Neural cell (in vitro differentiated cells): ENCODE data around the gene TBX18. TPM values are rescaled to one million over a fixed set of nuclear protein-coding genes. Genes with fewer than 3 reads are reported as not detected.
A peak's percentile ranks its signal among the peaks of the same experiment; 100 is the strongest.

Experiments
- H2AFZ ChIP-seq: fragments of 200-600, 300-800 bp; sonication (generic), shearing (Covaris generic); 2 replicates; pipeline ENCODE4 v1.6.0; 2014; ENCODE audit warnings: low read depth, mild to moderate bottlenecking, antibody characterized with exemption, low read length, moderate library complexity
- H3F3A ChIP-seq: fragments of 200-600 bp; shearing (Covaris generic); 2 replicates; pipeline ENCODE4 v1.6.1; 2016; ENCODE audit warnings: mild to moderate bottlenecking, moderate library complexity, mixed read lengths, antibody characterized with exemption, low read length; ENCODE audit not compliant: insufficient read depth, poor library complexity, severe bottlenecking
- H3K27ac ChIP-seq: fragments of 200-600, 300-800 bp; sonication (generic), shearing (Covaris generic); 2 replicates; pipeline ENCODE4 v1.5.1; 2014; ENCODE audit warnings: mild to moderate bottlenecking, low read length, moderate library complexity
- H3K27me3 ChIP-seq: fragments of 300-800, 200-600 bp; sonication (generic), shearing (Covaris generic); 2 replicates; pipeline ENCODE4 v1.6.0; 2014; ENCODE audit warnings: mild to moderate bottlenecking, low read depth, low read length, moderate library complexity; ENCODE audit not compliant: insufficient read depth
- H3K36me3 ChIP-seq: fragments of 300-800, 200-600 bp; sonication (generic), shearing (Covaris generic); 2 replicates; pipeline ENCODE4 v1.5.1; 2014; ENCODE audit warnings: mild to moderate bottlenecking, antibody characterized with exemption, low read length, moderate library complexity; ENCODE audit not compliant: insufficient read depth
- H3K4me2 ChIP-seq: fragments of 300-800, 200-600 bp; sonication (generic), shearing (Covaris generic); 2 replicates; pipeline ENCODE4 v1.6.0; 2014; ENCODE audit warnings: mild to moderate bottlenecking, low read length
- H3K4me3 ChIP-seq: fragments of 300-800, 200-600 bp; sonication (generic), shearing (Covaris generic); 2 replicates; pipeline ENCODE4 v1.5.1; 2014; ENCODE audit warnings: mild to moderate bottlenecking, low read length, moderate library complexity
- H3K79me2 ChIP-seq: fragments of 200-600 bp; shearing (Covaris generic); replicated peaks from 2 replicates; pipeline ENCODE4 v1.6.0; 2014; ENCODE audit warnings: mild to moderate bottlenecking, low read length, moderate library complexity; ENCODE audit not compliant: insufficient read depth
- H3K9ac ChIP-seq: fragments of 300-800, 200-600 bp; sonication (generic), shearing (Covaris generic); 2 replicates; pipeline ENCODE4 v1.6.1; 2016; ENCODE audit warnings: mild to moderate bottlenecking, low read length, mixed read lengths
- H3K9me2 ChIP-seq: fragments of 200-600 bp; shearing (Covaris generic); 2 replicates; pipeline ENCODE4 v1.6.1; 2016; ENCODE audit warnings: mild to moderate bottlenecking, low read length, mixed read lengths; ENCODE audit not compliant: insufficient read depth
- H3K9me3 ChIP-seq: fragments of 200-600, 300-800 bp; sonication (generic), shearing (Covaris generic); 2 replicates; pipeline ENCODE4 v1.6.1; 2016; ENCODE audit warnings: mild to moderate bottlenecking, mixed run types, low read length, moderate library complexity, mixed read lengths
- H4K20me1 ChIP-seq: fragments of 200-600 bp; shearing (Covaris generic); 2 replicates; pipeline ENCODE4 v1.6.1; 2016; ENCODE audit warnings: mild to moderate bottlenecking, mixed run types; ENCODE audit not compliant: insufficient read depth
- EP300 ChIP-seq: fragments of 450-650 bp; conservative IDR thresholded peaks from 2 replicates; pipeline ENCODE4 v1.6.1; 2014; ENCODE audit warnings: antibody characterized with exemption, mild to moderate bottlenecking, moderate library complexity; ENCODE audit not compliant: poor library complexity, severe bottlenecking
- EZH2 ChIP-seq: fragments of 200-600, 300-800 bp; shearing (Covaris generic), sonication (generic); IDR thresholded peaks from 2 replicates; pipeline ENCODE4 v1.6.1; 2014; ENCODE audit warnings: antibody characterized with exemption, low read length, borderline replicate concordance, mild to moderate bottlenecking; ENCODE audit not compliant: insufficient read depth, poor library complexity, severe bottlenecking
- MXI1 ChIP-seq: fragments of 450-650 bp; conservative IDR thresholded peaks from 2 replicates; pipeline ENCODE4 v1.6.1; 2014; ENCODE audit warnings: antibody characterized with exemption, mild to moderate bottlenecking; ENCODE audit not compliant: poor library complexity, severe bottlenecking
- POLR2AphosphoS5 ChIP-seq: IDR thresholded peaks from 2 replicates; pipeline ENCODE4 v1.6.1; 2012
- RAD21 ChIP-seq: fragments of 450-650 bp; conservative IDR thresholded peaks from 2 replicates; pipeline ENCODE4 v1.6.1; 2014; ENCODE audit warnings: antibody characterized with exemption, mild to moderate bottlenecking, moderate library complexity
- SMC3 ChIP-seq: fragments of 450-650 bp; conservative IDR thresholded peaks from 2 replicates; pipeline ENCODE4 v1.6.1; 2014; ENCODE audit warnings: antibody characterized with exemption, mild to moderate bottlenecking, moderate library complexity; ENCODE audit not compliant: poor library complexity
- TAF1 ChIP-seq: IDR thresholded peaks from 2 replicates; pipeline ENCODE4 v1.6.1; 2012; ENCODE audit warnings: low read depth
- polyA plus RNA-seq: library from polyadenylated mRNA; depleted of rRNA; stranded (reverse); fragments of >200 nt; gene quantifications from 2 replicates; pipeline ENCODE4 v1.2.3, GENCODE V29; 2014
- TF ChIP-seq, protein P1 (sequence below): fragments of 450-650 bp; IDR thresholded peaks from 2 replicates; pipeline ENCODE4 v1.5.1; 2014; ENCODE audit warnings: antibody characterized with exemption, mild to moderate bottlenecking, moderate library complexity; ENCODE audit not compliant: poor library complexity, severe bottlenecking
- TF ChIP-seq, protein P2 (sequence below): IDR thresholded peaks from 2 replicates; pipeline ENCODE4 v1.6.1; 2012; ENCODE audit warnings: borderline replicate concordance

Gene TBX18
- polyA plus RNA-seq, 1 donor from 2014 or later = not detected

DNA sequence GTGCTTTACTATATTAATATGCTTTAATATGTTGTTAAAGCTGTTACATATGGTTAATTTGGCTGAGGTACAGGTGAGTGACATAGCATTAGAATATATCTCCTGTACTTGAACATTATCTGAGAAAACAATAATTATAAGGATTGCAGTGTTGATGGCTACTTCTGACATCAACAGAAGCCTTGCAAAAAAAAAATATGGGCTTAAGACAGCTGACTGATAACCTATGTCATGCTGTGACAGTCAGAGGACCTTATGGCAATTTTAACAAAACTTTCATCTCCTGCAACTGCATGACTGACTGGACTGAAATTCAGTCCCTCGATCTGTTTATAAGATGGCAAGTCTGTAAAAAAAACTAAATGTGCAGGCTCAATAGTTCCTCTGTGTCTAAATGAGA, 27.5 kb upstream of the TBX18 start:
- H3K27ac ChIP-seq = no peak overlapping the region
- H3F3A ChIP-seq = no peaks in the 10 kb centered on the region
- H3K36me3 ChIP-seq = no peaks in the 10 kb centered on the region
- no peaks in the 10 kb centered on the region for H3K9me3 ChIP-seq
- no peak for TF ChIP-seq TAF1
- TF ChIP-seq SMC3 = no peak
- no peak for TF ChIP-seq EZH2
- TF ChIP-seq, protein P1, sequence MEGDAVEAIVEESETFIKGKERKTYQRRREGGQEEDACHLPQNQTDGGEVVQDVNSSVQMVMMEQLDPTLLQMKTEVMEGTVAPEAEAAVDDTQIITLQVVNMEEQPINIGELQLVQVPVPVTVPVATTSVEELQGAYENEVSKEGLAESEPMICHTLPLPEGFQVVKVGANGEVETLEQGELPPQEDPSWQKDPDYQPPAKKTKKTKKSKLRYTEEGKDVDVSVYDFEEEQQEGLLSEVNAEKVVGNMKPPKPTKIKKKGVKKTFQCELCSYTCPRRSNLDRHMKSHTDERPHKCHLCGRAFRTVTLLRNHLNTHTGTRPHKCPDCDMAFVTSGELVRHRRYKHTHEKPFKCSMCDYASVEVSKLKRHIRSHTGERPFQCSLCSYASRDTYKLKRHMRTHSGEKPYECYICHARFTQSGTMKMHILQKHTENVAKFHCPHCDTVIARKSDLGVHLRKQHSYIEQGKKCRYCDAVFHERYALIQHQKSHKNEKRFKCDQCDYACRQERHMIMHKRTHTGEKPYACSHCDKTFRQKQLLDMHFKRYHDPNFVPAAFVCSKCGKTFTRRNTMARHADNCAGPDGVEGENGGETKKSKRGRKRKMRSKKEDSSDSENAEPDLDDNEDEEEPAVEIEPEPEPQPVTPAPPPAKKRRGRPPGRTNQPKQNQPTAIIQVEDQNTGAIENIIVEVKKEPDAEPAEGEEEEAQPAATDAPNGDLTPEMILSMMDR = no peak
- TF ChIP-seq, protein P2, sequence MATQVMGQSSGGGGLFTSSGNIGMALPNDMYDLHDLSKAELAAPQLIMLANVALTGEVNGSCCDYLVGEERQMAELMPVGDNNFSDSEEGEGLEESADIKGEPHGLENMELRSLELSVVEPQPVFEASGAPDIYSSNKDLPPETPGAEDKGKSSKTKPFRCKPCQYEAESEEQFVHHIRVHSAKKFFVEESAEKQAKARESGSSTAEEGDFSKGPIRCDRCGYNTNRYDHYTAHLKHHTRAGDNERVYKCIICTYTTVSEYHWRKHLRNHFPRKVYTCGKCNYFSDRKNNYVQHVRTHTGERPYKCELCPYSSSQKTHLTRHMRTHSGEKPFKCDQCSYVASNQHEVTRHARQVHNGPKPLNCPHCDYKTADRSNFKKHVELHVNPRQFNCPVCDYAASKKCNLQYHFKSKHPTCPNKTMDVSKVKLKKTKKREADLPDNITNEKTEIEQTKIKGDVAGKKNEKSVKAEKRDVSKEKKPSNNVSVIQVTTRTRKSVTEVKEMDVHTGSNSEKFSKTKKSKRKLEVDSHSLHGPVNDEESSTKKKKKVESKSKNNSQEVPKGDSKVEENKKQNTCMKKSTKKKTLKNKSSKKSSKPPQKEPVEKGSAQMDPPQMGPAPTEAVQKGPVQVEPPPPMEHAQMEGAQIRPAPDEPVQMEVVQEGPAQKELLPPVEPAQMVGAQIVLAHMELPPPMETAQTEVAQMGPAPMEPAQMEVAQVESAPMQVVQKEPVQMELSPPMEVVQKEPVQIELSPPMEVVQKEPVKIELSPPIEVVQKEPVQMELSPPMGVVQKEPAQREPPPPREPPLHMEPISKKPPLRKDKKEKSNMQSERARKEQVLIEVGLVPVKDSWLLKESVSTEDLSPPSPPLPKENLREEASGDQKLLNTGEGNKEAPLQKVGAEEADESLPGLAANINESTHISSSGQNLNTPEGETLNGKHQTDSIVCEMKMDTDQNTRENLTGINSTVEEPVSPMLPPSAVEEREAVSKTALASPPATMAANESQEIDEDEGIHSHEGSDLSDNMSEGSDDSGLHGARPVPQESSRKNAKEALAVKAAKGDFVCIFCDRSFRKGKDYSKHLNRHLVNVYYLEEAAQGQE = no peak
- no peak for TF ChIP-seq RAD21
- no peak for TF ChIP-seq MXI1
- no peak for TF ChIP-seq EP300
- no peak for TF ChIP-seq POLR2AphosphoS5
- no peak overlapping the region for H3K4me2 ChIP-seq
- no peaks in the 10 kb centered on the region for H3K9me2 ChIP-seq
- H3K9ac ChIP-seq = no peak overlapping the region
- H3K27me3 ChIP-seq = no peaks in the 10 kb centered on the region
- no peak overlapping the region for H3K4me3 ChIP-seq
- no peaks in the 10 kb centered on the region for H4K20me1 ChIP-seq
- H3K79me2 ChIP-seq = no peaks in the 10 kb centered on the region
- no peak overlapping the region for H2AFZ ChIP-seq

DNA sequence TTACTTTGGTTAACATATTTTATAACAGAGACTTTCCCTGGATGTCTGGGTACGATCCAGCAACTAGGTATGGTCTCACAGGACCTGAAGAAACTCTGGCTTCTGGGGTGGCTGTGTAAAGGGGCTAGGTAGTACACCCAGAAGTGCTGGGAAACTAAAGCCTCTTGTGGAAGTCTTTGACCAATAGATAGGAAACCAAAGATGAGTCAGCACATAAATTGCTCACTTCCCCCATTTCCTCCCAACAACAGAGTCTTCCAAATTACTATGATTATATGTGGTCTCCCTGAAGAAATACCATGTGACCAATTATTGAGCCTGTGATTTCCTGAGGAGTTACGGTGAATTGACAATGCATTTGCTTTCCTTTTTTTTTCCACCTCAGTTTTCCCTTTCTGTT, 26.8 kb upstream of the TBX18 start:
- no peaks in the 10 kb centered on the region for H3K79me2 ChIP-seq
- TF ChIP-seq TAF1 = no peak
- TF ChIP-seq POLR2AphosphoS5 = peak; percentile 68
- no peak overlapping the region for H3K9ac ChIP-seq
- H3K36me3 ChIP-seq = no peaks in the 10 kb centered on the region
- H3K4me3 ChIP-seq = no peak overlapping the region
- H3K27ac ChIP-seq = no peak overlapping the region
- no peaks in the 10 kb centered on the region for H4K20me1 ChIP-seq
- no peaks in the 10 kb centered on the region for H3K27me3 ChIP-seq
- no peaks in the 10 kb centered on the region for H3K9me2 ChIP-seq
- no peak overlapping the region for H3K4me2 ChIP-seq
- no peak overlapping the region for H2AFZ ChIP-seq
- H3F3A ChIP-seq = no peaks in the 10 kb centered on the region
- H3K9me3 ChIP-seq = no peaks in the 10 kb centered on the region

DNA sequence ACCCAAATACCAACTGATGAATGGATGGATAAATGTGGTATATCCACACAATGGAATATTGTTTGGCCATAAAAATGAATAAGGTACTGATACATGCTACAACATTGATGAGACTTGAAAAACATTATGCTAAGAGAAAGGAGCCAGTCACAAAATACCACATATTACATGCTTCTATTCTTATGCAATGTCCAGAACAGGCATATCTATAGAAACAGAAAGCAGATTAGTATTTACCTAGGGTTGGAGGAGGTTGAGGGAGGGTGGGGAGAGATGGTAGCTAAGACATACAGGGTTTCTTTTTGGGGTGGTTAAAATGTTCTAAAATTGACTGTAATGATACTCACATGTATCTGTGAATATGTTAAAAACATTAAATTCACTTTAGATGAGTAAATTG, 24.8 kb upstream of the TBX18 start:
- TF ChIP-seq EP300 = no peak
- no peak for TF ChIP-seq MXI1
- TF ChIP-seq, protein P1 = no peak
- no peak for TF ChIP-seq TAF1
- no peak for TF ChIP-seq POLR2AphosphoS5
- no peak for TF ChIP-seq EZH2
- no peak for TF ChIP-seq SMC3
- no peak for TF ChIP-seq RAD21
- TF ChIP-seq, protein P2 = no peak
- Histone ChIP-seq H3K9me3 (no peaks in the 10 kb centered on the region), H3K4me2 (no peak overlapping the region)

More for the DNA sequence above, 24.8 kb upstream of the TBX18 start:
- Histone ChIP-seq H3K27ac (no peak overlapping the region), H3K36me3 (no peaks in the 10 kb centered on the region), H3K4me3 (no peak overlapping the region), H3F3A (no peaks in the 10 kb centered on the region), H3K79me2 (no peaks in the 10 kb centered on the region), H4K20me1 (no peaks in the 10 kb centered on the region), H3K9ac (no peak overlapping the region), H3K27me3 (no peaks in the 10 kb centered on the region), H3K9me2 (no peaks in the 10 kb centered on the region), H2AFZ (no peak overlapping the region)
